Testis (tissue), 2 donors: ENCODE measurements around the gene FNDC8.

Experiments used
- POLR2A ChIP-seq: fragments of 450-650 bp; IDR thresholded peaks from one replicate; pipeline ENCODE4 v1.6.1; 2017; ENCODE audit warnings: antibody characterized with exemption, mild to moderate bottlenecking, moderate library complexity
- TF ChIP-seq, protein P1 (sequence below), 3 experiments: fragments of 450-650 bp in 2 of 3; fragments of 200-600 bp in 1 of 3; sonication (generic) in 1 of 3; IDR thresholded peaks; one replicate each; pipeline ENCODE4 v1.5.1; 2016 to 2019; ENCODE audit warnings: antibody characterized with exemption in 3 of 3, mild to moderate bottlenecking in 2 of 3, moderate library complexity in 1 of 3

DNA sequence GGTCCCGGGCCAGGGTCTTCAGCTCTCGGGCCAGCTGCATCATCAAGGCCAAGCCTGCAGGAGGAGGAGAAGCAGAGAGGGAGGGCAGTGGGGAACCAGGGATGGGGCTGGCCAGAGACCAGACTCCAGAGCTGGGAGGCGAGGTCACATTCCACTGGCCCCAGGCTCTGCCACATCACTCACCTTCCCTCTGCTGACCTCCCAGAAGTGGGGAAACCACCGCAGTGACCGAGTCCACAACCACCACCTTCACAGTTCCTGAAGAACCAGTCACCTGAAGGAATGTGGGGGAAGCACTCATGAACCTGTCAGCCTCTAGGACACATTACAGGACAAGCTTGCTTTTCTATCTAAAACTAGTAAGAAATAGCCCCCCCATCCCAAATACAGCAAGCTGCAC is 18.1 kb upstream of the FNDC8 start:
- TF ChIP-seq, protein P1, sequence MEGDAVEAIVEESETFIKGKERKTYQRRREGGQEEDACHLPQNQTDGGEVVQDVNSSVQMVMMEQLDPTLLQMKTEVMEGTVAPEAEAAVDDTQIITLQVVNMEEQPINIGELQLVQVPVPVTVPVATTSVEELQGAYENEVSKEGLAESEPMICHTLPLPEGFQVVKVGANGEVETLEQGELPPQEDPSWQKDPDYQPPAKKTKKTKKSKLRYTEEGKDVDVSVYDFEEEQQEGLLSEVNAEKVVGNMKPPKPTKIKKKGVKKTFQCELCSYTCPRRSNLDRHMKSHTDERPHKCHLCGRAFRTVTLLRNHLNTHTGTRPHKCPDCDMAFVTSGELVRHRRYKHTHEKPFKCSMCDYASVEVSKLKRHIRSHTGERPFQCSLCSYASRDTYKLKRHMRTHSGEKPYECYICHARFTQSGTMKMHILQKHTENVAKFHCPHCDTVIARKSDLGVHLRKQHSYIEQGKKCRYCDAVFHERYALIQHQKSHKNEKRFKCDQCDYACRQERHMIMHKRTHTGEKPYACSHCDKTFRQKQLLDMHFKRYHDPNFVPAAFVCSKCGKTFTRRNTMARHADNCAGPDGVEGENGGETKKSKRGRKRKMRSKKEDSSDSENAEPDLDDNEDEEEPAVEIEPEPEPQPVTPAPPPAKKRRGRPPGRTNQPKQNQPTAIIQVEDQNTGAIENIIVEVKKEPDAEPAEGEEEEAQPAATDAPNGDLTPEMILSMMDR (IDR thresholded peaks at IDR 0.05), result no peak
- no peak for TF ChIP-seq POLR2A
